ENCODE data around the gene SCTR. TPM values are rescaled to one million over a fixed set of nuclear protein-coding genes. Genes with fewer than 3 reads are reported as not detected.
A peak's percentile ranks its signal among the peaks of the same experiment; 100 is the strongest.

Gene SCTR
- total and polyA plus RNA-seq, 2 of the 13 experiments (the other 11 are each of a cell fraction or from before 2014, with no cell fraction given): not detected

DNA sequence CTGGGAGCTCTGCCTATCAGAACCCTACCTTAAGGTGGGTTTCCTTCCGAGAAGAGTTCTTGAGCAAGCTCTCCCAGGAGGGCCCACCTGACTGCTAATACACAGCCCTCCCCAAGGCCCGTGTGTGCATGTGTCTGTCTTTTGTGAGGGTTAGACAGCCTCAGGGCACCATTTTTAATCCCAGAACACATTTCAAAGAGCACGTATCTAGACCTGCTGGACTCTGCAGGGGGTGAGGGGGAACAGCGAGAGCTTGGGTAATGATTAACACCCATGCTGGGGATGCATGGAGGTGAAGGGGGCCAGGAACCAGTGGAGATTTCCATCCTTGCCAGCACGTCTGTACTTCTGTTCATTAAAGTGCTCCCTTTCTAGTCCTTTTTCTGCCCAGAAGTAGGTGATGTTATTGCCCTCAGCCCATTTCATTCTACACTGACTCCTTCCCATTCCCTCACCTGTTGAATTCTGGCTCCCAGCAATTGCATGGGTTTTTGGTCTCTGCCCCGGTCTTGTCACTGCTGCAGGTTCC, 86.1 kb downstream of the SCTR start (continued):
- TF ChIP-seq, protein P1, sequence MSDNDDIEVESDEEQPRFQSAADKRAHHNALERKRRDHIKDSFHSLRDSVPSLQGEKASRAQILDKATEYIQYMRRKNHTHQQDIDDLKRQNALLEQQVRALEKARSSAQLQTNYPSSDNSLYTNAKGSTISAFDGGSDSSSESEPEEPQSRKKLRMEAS (IDR thresholded peaks at IDR 0.05): peak; percentile 79
- TF ChIP-seq MAF1 (CRISPR knock-in tag; IDR thresholded peaks at IDR 0.05; ENCODE audit: borderline replicate concordance): no peak
- TF ChIP-seq, protein P2, sequence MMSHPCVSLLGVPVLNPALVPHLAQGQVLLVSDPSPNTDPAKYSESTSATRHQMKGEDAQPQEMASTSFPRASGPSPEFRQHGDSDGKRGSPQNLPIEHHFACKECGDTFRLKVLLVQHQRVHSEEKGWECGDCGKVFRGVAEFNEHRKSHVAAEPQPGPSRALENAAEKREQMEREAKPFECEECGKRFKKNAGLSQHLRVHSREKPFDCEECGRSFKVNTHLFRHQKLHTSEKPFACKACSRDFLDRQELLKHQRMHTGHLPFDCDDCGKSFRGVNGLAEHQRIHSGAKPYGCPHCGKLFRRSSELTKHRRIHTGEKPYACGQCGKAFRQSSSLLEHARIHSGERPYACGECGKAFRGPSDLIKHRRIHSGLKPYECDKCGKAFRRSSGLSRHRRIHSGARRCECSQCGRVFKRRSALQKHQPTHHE (CRISPR knock-in tag; IDR thresholded peaks at IDR 0.05; ENCODE audit: borderline replicate concordance): no peak
- no peak for TF ChIP-seq NFATC3 (CRISPR knock-in tag; IDR thresholded peaks at IDR 0.05)
- TF ChIP-seq ZNF678 (CRISPR knock-in tag; IDR thresholded peaks at IDR 0.05): peak; percentile 30; the same call in 1 of the 2 replicates
- TF ChIP-seq ZNF382 (CRISPR knock-in tag; IDR thresholded peaks at IDR 0.05; ENCODE audit: borderline replicate concordance): no peak
- TF ChIP-seq, protein P3, sequence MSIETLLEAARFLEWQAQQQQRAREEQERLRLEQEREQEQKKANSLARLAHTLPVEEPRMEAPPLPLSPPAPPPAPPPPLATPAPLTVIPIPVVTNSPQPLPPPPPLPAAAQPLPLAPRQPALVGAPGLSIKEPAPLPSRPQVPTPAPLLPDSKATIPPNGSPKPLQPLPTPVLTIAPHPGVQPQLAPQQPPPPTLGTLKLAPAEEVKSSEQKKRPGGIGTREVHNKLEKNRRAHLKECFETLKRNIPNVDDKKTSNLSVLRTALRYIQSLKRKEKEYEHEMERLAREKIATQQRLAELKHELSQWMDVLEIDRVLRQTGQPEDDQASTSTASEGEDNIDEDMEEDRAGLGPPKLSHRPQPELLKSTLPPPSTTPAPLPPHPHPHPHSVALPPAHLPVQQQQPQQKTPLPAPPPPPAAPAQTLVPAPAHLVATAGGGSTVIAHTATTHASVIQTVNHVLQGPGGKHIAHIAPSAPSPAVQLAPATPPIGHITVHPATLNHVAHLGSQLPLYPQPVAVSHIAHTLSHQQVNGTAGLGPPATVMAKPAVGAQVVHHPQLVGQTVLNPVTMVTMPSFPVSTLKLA (IDR thresholded peaks at IDR 0.05): no peak
- TF ChIP-seq FOSL2 (CRISPR knock-in tag; IDR thresholded peaks at IDR 0.05): peak; percentile 26
- peak; percentile 71; the same call in 1 of the 2 replicates for TF ChIP-seq GATAD2A (CRISPR knock-in tag; IDR thresholded peaks at IDR 0.05)
- TF ChIP-seq, protein P4, sequence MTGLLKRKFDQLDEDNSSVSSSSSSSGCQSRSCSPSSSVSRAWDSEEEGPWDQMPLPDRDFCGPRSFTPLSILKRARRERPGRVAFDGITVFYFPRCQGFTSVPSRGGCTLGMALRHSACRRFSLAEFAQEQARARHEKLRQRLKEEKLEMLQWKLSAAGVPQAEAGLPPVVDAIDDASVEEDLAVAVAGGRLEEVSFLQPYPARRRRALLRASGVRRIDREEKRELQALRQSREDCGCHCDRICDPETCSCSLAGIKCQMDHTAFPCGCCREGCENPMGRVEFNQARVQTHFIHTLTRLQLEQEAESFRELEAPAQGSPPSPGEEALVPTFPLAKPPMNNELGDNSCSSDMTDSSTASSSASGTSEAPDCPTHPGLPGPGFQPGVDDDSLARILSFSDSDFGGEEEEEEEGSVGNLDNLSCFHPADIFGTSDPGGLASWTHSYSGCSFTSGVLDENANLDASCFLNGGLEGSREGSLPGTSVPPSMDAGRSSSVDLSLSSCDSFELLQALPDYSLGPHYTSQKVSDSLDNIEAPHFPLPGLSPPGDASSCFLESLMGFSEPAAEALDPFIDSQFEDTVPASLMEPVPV (CRISPR knock-in tag; IDR thresholded peaks at IDR 0.05): no peak
- TF ChIP-seq SOX13 (IDR thresholded peaks at IDR 0.05): no peak
- peak in 1 of 2 experiments; percentile 77; a peak in 2 of 4 replicates for TF ChIP-seq SOX13 (CRISPR knock-in tag; conservative IDR thresholded peaks at IDR 0.05 in 1 of 2, IDR thresholded peaks at IDR 0.05 in 1 of 2)
- TF ChIP-seq ARHGAP35 (CRISPR knock-in tag; IDR thresholded peaks at IDR 0.05; ENCODE audit: borderline replicate concordance): 0 out of 2 replicates have a peak, but pooled peaks have one; percentile 41
- TF ChIP-seq ZNF891 (CRISPR knock-in tag; IDR thresholded peaks at IDR 0.05): 0 out of 2 replicates have a peak, but pooled peaks have one; percentile 41
- TF ChIP-seq, protein P5, sequence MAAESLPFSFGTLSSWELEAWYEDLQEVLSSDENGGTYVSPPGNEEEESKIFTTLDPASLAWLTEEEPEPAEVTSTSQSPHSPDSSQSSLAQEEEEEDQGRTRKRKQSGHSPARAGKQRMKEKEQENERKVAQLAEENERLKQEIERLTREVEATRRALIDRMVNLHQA (CRISPR knock-in tag; IDR thresholded peaks at IDR 0.05): no peak
- TF ChIP-seq YY1 (IDR thresholded peaks at IDR 0.05; ENCODE audit: insufficient read depth, insufficient replicate concordance, low read depth, low read length): peak; percentile 86
- peak; percentile 95 for TF ChIP-seq ZNF263 (CRISPR knock-in tag; IDR thresholded peaks at IDR 0.05)
- TF ChIP-seq CBFB (CRISPR knock-in tag; IDR thresholded peaks at IDR 0.05): no peak
- TF ChIP-seq ZSCAN31 (CRISPR knock-in tag; IDR thresholded peaks at IDR 0.05; ENCODE audit: low read depth): no peak; the same call in 1 of the 2 replicates
- TF ChIP-seq ZNF34 (CRISPR knock-in tag; IDR thresholded peaks at IDR 0.05; ENCODE audit: borderline replicate concordance): 0 out of 2 replicates have a peak, but pooled peaks have one; percentile 67
- TF ChIP-seq, protein P6, sequence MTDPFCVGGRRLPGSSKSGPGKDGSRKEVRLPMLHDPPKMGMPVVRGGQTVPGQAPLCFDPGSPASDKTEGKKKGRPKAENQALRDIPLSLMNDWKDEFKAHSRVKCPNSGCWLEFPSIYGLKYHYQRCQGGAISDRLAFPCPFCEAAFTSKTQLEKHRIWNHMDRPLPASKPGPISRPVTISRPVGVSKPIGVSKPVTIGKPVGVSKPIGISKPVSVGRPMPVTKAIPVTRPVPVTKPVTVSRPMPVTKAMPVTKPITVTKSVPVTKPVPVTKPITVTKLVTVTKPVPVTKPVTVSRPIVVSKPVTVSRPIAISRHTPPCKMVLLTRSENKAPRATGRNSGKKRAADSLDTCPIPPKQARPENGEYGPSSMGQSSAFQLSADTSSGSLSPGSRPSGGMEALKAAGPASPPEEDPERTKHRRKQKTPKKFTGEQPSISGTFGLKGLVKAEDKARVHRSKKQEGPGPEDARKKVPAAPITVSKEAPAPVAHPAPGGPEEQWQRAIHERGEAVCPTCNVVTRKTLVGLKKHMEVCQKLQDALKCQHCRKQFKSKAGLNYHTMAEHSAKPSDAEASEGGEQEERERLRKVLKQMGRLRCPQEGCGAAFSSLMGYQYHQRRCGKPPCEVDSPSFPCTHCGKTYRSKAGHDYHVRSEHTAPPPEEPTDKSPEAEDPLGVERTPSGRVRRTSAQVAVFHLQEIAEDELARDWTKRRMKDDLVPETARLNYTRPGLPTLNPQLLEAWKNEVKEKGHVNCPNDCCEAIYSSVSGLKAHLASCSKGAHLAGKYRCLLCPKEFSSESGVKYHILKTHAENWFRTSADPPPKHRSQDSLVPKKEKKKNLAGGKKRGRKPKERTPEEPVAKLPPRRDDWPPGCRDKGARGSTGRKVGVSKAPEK (CRISPR knock-in tag; IDR thresholded peaks at IDR 0.05; ENCODE audit: borderline replicate concordance): 0 out of 2 replicates have a peak, but pooled peaks have one; percentile 35
